Type B pancreatic cell (in vitro differentiated cells): ENCODE results near the gene IL2RA. TPM values are rescaled to one million over a fixed set of nuclear protein-coding genes. Genes with fewer than 3 reads are reported as not detected.

Experiments used
- DNase-seq: peaks from one replicate; pipeline ENCODE4 v3.0.0; 2021; ENCODE audit warnings: mixed read lengths; ENCODE audit not compliant: unreplicated experiment; ENCODE audit errors: extremely low spot score
- H3K27ac Mint-ChIP-seq: 2 replicates; pipeline ENCODE4 v1.8.0; 2021; ENCODE audit warnings: mild to moderate bottlenecking, mixed read lengths
- H3K27me3 Mint-ChIP-seq: 2 replicates; pipeline ENCODE4 v1.8.0; 2021; ENCODE audit warnings: mixed read lengths
- H3K36me3 Mint-ChIP-seq: 2 replicates; pipeline ENCODE4 v1.8.0; 2021; ENCODE audit warnings: mixed read lengths
- H3K4me1 Mint-ChIP-seq: one replicate; pipeline ENCODE4 v1.8.0; 2021; ENCODE audit warnings: mixed read lengths; ENCODE audit not compliant: unreplicated experiment
- H3K4me3 Mint-ChIP-seq: 2 replicates; pipeline ENCODE4 v1.8.0; 2021; ENCODE audit warnings: mild to moderate bottlenecking, mixed read lengths
- H3K9me3 Mint-ChIP-seq: 2 replicates; pipeline ENCODE4 v1.8.0; 2021; ENCODE audit warnings: mixed read lengths
- total RNA-seq: library from RNA; stranded (reverse); gene quantifications from 2 replicates; pipeline ENCODE4 v1.2.1, GENCODE V29; 2021; ENCODE audit warnings: low replicate concordance
- TF ChIP-seq, protein P1 (sequence below): fragments of 200-600 bp; sonication (generic); conservative IDR thresholded peaks from 2 replicates; pipeline ENCODE4 v1.5.0; 2021; ENCODE audit warnings: antibody characterized with exemption, mild to moderate bottlenecking

Gene IL2RA
- total RNA-seq, 1 donor from 2014 or later = not detected

DNA sequence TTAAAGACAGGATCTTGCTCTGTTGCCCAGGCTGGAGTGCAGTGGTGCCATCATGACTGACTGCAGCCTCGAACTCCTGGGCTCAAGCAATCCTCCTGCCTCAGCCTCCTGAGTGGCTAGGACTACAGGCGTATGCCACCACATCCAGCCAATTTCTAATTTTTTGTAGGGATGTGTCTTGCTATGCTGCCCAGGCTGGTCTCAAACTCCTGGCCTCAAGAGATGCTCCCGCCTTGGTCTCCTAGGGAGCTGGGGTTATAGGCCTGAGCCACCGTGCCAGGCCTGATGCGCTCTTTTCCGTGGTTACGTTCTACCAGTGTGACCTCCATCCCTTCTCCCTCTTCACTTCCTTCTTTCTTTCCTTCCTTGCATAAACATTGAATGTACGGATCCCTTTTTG is 50.6 kb downstream of the IL2RA start:
- TF ChIP-seq, protein P1, sequence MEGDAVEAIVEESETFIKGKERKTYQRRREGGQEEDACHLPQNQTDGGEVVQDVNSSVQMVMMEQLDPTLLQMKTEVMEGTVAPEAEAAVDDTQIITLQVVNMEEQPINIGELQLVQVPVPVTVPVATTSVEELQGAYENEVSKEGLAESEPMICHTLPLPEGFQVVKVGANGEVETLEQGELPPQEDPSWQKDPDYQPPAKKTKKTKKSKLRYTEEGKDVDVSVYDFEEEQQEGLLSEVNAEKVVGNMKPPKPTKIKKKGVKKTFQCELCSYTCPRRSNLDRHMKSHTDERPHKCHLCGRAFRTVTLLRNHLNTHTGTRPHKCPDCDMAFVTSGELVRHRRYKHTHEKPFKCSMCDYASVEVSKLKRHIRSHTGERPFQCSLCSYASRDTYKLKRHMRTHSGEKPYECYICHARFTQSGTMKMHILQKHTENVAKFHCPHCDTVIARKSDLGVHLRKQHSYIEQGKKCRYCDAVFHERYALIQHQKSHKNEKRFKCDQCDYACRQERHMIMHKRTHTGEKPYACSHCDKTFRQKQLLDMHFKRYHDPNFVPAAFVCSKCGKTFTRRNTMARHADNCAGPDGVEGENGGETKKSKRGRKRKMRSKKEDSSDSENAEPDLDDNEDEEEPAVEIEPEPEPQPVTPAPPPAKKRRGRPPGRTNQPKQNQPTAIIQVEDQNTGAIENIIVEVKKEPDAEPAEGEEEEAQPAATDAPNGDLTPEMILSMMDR = no peak

DNA sequence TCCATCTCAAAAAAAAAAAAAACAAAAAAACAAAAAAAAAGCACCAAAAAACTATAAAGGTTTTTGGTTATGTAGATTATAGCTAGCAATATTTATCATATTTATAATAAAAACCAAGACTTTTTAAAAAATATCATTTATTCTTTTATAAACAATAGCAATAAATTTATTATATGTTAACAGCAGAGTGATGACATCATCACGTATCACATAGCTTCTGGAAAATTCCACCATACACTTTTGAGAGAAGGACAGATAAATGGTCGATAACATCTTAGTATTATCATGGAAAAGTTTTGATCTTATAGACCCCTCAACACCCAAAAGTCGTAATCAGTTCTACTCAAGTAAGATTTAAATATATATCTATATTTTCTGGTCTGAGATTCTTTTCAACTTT is 51.6 kb downstream of the IL2RA start:
- Mint-ChIP-seq H3K4me3 (no peak overlapping the region), H3K9me3 (peaks cover 8% of the 10 kb centered on the region), H3K4me1 (no peaks in the 10 kb centered on the region), H3K27ac (no peak overlapping the region), H3K27me3 (peaks cover 15% of the 10 kb centered on the region), H3K36me3 (no peaks in the 10 kb centered on the region)
- TF ChIP-seq, protein P1 = no peak
- DNase-seq = no peak

More for the DNA sequence above, 50.6 kb downstream of the IL2RA start:
- Mint-ChIP-seq H3K4me1 (peaks cover 7% of the 10 kb centered on the region), H3K9me3 (peaks cover 7% of the 10 kb centered on the region), H3K4me3 (no peak overlapping the region), H3K27ac (no peak overlapping the region), H3K36me3 (no peaks in the 10 kb centered on the region), H3K27me3 (peaks cover 18% of the 10 kb centered on the region)
- DNase-seq = no peak

DNA sequence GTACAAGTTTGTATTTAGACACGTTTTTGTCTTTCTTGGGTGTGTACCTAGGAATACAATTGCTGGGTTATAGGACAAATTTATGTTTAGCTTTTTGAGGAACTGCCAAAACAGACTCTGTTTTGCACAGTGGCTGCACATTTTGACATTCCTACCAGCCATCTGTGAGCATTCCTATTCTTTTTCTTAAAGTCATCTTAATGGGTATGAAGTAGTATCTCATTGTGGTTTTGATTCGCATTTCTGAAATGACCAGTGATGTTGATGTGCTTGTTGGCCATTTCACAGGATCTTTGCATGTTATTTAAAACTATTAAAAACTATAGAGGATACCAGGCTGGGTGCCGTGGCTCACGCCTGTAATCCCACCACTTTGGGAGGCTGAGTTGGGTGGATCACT is 52.2 kb downstream of the IL2RA start:
- no peaks in the 10 kb centered on the region for H3K36me3 Mint-ChIP-seq
- no peaks in the 10 kb centered on the region for H3K4me1 Mint-ChIP-seq
- H3K9me3 Mint-ChIP-seq = peaks cover 8% of the 10 kb centered on the region
- TF ChIP-seq, protein P1 = no peak
- H3K27ac Mint-ChIP-seq = no peak overlapping the region
- no peak for DNase-seq
- peaks cover 16% of the 10 kb centered on the region for H3K27me3 Mint-ChIP-seq
- no peak overlapping the region for H3K4me3 Mint-ChIP-seq

DNA sequence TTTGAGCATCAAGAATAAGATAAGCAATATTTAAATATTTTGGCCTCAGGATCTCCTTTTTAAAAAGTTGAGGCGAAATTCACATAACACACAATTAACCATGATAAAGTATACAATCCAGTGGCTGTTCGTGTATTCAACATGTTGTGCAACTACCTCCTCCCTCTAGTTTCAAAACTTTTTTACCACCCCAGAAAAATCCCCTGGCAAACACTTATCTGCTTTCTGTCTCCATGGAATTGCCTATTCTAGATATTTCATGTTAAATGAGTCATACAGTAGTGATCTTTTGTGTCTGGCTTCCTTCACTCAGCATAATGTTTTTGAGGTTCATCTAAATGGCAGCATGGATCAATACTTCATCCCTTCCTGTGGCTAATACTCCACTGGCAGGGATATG is 53.0 kb downstream of the IL2RA start:
- Mint-ChIP-seq H3K36me3 (no peaks in the 10 kb centered on the region), H3K9me3 (peaks cover 8% of the 10 kb centered on the region), H3K4me3 (no peak overlapping the region), H3K4me1 (no peaks in the 10 kb centered on the region), H3K27me3 (peaks cover 18% of the 10 kb centered on the region), H3K27ac (no peak overlapping the region)
- DNase-seq = no peak
- TF ChIP-seq, protein P1 = no peak

DNA sequence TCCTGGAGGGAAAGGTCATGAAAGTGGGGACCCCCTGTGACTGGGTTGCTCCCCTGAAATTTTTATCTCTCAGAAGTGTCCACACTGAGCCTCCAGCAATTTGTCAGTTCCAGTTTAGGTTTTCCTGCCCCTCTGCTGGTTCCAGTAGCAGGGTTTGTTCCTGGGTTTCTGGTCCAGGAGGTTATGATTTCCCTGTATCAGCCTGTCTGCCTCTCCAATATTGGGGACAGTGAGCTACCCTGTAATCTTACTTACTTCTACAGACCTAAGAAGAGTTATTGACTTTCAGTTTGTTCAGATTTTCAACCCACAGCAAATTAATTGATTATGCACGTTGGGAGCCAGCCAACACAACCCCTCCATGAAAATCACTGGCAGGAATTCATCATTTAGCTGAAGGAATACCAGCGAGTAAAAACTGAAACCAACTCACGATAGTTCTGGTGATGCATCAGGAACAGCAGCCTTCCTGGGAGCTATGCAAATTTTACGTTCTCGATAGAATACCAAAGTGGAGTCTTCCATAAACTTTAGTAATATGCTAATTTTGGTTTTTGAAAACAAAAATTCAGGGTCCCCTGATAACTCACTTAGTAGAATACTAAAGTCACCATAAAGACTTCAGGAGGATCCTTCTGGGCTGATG is 53.5 kb downstream of the IL2RA start:
- Mint-ChIP-seq H3K9me3 (peaks cover 8% of the 10 kb centered on the region), H3K36me3 (no peaks in the 10 kb centered on the region), H3K27me3 (peaks cover 19% of the 10 kb centered on the region), H3K4me1 (no peaks in the 10 kb centered on the region), H3K4me3 (no peak overlapping the region), H3K27ac (no peak overlapping the region)
- DNase-seq = no peak
- TF ChIP-seq, protein P1 = no peak
